NCI-H524 (cell line): ENCODE results near the gene BABAM2.

Source experiments
- DNase-seq, 2 experiments: peaks; one replicate each; lab custom pipeline; 2025; lab: John Stamatoyannopoulos, UW

Gene BABAM2

GRCh38 chr2:28202719-28203118 lies 312.2 kb downstream of the BABAM2 start:
- DNase-seq = no peak

DNA sequence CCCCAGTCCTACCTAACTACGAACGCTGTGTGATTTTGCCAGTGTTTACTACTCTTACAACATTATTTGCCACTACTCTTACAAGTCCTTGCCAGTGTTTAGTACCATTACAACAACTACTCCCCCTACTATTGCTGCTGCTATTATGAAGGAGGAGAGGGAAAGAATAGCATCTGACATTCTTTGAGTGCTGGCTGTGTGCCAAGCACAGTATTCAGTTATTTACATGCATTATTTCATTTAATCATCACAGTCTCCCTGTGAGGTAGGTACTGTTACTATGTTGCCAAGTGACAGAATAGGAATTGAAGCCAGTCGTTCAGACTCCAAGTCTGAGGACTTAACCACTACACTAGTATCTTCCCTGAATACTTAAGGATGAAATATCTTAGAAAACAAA lies 316.2 kb downstream of the BABAM2 start:
- DNase-seq = peak in 1 of 2 experiments; percentile 26

GRCh38 chr2:28209261-28209691 lies 318.7 kb downstream of the BABAM2 start:
- no peak for DNase-seq

GRCh38 chr2:28209864-28210263 lies 319.3 kb downstream of the BABAM2 start:
- no peak for DNase-seq

GRCh38 chr2:28210535-28210934 lies 320.0 kb downstream of the BABAM2 start:
- DNase-seq = no peak

- no peak for DNase-seq
Observed at GRCh38 chr2:28216331-28216730, 325.8 kb downstream of the BABAM2 start.

DNA sequence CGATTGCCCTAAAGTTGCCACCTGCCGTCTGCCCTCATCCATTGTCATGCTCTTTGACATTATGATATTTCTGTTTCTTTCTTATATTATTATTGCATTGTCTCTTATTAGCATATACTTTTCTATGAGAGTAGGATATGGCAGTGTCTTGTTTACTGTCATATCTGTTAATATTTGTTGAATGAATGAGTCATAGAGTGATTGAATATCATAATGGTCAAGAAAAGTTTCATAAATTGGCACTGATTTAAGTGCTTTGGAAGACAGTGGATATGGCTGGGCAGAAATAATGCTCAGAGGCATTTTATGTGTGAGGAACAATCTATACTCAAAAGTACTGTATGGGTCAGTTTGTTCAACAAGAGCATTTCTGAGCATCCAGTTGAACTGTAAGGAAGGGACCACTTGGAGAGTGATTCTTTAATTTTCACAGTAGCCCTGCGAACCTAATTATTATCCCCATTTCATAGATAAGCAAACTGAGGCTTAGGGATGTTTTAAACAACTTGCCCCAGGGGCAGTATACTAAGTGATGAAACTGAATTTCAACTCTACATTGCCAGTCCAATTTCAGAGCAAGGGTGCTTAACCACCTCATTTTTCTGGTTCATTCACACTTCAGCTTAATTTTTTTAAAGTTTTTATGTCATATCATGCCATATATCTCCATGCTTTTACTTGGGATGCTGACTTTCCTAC lies 326.7 kb downstream of the BABAM2 start:
- DNase-seq = no peak

DNA sequence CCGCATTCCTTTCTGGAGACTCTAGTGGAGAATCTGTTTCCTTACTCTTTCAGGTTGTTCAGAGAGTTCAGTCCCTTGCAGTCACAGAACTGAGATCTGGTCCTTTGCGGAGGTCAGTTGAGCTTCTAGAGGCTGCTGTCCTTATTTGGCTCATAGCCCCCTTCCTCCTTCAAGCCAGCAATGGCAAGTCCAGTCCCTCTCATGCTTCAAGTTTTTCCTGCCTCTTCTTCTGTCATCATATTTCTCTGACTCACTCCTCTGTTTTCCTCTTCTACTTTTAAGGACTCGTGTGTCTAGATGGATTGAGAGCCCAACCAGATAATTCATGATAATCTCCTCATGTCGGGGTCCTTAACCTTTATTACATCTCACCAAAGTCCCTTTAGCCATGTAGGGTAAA lies 328.6 kb downstream of the BABAM2 start:
- no peak for DNase-seq

DNA sequence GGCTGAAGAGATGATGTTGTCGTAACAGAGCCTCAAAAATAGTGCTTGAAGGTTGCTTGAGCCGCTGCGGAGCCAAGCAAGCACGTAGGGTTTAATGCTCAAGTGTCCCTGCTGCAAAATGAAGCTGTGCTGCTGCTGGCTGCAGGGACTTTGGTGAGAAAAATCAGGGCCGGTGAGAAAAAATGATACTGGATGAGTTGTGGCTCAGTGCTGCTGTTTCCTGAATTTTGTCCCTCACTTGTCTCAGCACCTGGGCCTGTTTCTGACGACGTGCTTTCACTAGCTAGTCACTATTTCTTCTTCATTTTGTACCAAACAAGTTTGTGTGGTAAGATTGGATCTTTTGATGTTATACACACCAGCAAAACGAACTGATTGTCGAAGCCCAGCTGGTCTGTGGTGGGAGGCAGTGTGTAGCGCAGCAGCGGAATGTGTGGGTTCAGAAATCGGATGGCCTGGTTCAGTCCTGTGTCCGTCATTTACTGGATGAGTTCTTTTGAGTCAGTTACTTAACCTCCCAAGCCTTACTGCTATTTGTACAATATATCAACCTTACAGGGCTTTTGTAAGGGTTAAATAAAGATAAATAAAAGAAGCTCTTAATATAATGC lies 329.3 kb downstream of the BABAM2 start:
- no peak for DNase-seq

DNA sequence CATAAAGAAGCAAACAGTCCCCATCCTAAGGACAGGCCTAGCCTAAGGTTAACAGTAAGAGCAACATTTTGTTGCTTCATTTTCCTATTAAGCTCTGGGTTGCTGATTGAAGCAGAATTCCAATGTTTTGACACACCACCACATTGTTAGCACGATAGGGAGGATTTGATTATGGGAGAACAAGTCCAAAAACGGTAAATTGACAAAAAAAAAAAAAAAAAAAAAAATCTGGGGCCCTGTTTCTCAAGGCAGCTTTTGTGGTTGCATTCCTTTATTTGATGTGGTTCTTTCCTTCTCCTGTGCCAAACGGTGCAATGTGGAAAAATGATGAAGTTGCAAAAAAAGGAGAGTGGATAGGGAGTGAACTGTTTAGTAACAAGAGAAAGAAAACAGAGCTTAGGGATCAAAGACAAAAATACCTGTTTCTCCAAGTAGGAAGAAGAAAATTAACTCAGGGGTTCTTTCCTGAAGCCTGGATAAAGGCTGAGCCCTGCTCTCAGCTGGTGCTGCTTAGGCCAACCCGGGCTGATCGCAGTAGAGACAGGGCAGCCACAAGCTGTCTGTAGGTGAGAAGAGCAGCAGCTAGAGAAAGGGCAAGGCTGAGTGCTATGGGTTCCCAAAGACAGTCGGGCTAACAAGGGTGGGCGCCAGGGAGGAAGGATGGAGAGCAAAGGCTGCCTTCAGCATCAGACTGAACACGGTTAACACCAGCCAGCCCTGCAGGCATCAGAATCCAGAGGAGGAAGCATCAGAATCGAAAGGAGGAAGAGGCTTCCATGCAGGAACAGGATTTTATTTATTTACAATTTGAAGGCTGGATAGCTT lies 334.3 kb downstream of the BABAM2 start:
- no peak for DNase-seq

DNA sequence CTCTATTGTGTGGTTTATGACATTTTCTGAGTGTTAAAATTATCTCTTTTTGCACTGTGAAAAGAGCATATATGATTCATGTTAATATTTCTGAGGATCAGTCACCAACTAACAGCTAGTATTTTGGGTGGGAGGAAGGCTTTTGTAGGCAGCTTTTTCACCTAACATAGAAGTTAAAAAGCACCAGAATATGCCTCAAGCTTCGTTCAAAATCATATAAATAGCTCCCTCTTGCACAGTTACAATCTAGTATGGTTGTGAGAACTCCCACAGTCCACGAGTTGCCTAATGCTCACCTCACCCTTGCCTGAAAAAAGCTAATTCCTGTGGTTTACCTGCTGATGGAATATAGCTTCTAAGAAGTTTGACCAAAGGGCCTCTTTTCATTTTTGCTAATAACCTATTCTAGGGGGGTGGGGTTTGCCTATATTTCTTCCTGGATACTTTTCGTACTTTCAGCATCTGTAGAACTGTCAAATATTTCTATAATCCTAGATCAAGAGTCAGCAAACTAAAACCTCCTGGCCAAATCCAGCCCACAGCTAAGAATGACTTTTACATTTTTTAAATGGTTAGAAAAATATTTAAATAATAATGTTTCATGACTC lies 335.0 kb downstream of the BABAM2 start:
- DNase-seq = no peak

- no peak for DNase-seq
Observed at GRCh38 chr2:28226558-28226957, 336.0 kb downstream of the BABAM2 start.

GRCh38 chr2:28227498-28227897 lies 337.0 kb downstream of the BABAM2 start:
- DNase-seq = no peak

DNA sequence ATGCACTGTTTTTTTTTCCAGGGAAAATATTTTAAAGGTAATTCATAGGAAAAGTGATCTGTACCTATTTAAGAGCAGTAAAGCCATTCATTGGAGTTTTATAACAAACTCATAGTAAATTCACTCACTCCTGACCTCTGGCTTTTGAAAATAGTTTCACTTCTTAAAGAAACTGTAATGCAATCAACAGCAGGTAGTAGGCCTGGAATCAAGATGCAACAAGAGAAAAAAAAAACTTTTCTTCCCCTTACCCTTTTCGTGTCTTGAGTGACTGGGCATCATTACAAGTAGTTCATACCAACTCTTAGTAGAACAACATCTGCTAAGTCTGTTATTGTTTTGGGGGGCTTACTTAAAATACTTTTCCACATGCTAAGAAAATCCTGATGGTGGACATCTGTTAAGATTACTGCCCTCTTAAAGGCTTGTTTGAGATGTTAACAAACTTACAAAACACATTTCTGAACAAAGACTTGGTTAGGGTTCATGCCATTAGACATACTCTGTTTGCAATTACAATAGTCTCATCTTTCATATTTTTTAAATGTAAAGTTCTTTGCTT lies 338.0 kb downstream of the BABAM2 start:
- no peak for DNase-seq

GRCh38 chr2:28231110-28231631 lies 340.6 kb downstream of the BABAM2 start:
- no peak for DNase-seq

DNA sequence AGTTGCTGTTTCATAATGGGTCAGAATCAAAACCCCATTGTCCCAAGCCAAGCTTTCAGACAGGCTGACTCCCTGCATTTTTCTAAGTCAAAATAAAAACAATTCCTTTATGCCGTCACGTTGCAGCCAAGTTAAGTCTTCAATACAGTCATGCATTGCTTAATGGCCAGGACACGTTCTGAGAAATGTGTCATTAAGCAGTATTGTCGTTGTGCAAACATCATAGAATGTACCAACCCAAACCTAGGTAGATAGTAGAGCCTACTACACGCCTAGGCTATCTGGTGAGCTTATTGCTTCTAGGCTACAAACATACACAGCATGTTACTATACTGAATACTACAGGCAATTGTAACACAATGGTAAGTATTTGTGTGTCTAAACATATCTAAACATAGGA lies 341.8 kb downstream of the BABAM2 start:
- DNase-seq = no peak

DNA sequence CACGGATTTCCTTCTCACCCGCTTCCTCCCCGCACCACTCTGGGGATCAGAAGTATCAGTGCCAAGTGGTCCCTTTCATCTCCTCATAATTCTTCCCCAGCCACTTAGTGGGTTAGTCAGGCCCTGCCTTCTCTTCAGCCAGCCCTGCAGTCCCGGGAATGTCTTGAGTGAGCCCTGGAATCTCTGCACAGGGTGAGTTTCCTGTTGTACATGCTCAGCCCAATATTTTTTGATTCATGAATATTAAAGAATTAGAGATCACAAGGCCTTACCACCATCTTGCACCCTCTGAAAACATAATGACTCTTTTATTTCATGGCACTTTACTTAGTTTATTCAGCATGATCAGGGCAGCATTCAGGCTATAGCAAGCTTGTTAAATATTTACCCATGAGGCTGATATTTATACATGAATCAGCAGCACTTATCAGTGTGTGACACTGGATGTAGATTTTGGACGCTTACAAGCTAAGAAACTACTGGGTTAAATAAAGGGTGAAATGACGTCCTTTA lies 342.7 kb downstream of the BABAM2 start:
- DNase-seq = no peak

DNA sequence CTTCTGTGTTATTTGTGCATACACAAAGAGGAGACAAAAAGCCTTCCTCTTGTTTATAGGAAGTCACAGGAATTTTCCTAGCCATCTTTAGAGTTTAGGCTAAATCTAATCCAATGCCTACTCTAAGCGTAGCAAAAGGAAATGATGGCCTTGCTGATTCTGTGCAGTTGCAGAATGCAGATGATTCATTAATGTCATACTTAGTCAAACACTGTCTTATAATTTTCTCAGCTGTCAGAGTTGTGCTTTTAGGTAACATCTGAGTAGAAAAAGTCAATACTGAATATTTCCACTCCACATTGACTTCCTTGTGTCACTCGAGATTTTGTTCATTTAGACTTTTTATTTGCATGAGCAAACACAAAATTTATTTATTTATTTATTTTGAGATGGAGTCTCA lies 344.3 kb downstream of the BABAM2 start:
- no peak for DNase-seq

DNA sequence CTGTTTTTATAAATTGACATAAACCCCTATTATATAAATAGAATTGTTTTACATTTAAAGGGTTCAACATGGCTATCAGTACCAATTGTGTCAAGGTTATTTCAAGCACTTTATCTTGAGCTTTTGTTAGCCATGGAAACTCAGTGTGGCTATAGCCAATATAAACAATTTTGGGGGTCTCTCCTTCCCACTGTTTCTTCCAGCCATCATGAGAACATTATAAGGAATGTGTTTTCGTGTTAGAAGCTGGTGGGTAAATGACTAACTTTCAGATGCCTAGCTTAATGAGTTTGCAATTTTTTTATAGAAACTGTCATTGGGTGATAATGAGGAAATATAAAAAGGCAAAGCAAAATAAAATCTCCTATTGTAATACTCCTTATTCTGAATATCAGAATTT lies 348.7 kb downstream of the BABAM2 start:
- DNase-seq = no peak

GRCh38 chr2:28240937-28241336 lies 350.4 kb downstream of the BABAM2 start:
- no peak for DNase-seq

- DNase-seq = peak; percentile 82 to 94
Observed at GRCh38 chr2:28247290-28247689, 356.8 kb downstream of the BABAM2 start.

- DNase-seq = no peak
Observed at GRCh38 chr2:28247734-28248133, 357.2 kb downstream of the BABAM2 start.
